SK-N-MC (cell line): ENCODE data around the gene MAGI2.

Experiments
- EZH2 ChIP-seq: fragments of 200-600 bp; sonication (generic); IDR thresholded peaks from one replicate; pipeline ENCODE4 v1.6.1; 2017; ENCODE audit warnings: antibody characterized with exemption
- POLR2AphosphoS5 ChIP-seq: IDR thresholded peaks from 2 replicates; pipeline ENCODE4 v1.6.1; 2012; ENCODE audit warnings: mild to moderate bottlenecking, low read depth, low read length, borderline replicate concordance

GRCh38 chr7:79357101-79357500 lies 96.4 kb downstream of the MAGI2 start:
- TF ChIP-seq POLR2AphosphoS5: no peak
- TF ChIP-seq EZH2: no peak
